Ovary (tissue), 9 donors: ENCODE data around the gene SCLT1. TPM values are rescaled to one million over a fixed set of nuclear protein-coding genes. Genes with fewer than 3 reads are reported as not detected.

Experiments used
- DNase-seq, 5 donors: peaks; one replicate each; pipeline ENCODE4 v3.0.0-alpha.2; 2019 to 2020
- H3K27ac ChIP-seq, 2 donors: fragments of 200-600 bp; one replicate each; pipeline versions ENCODE4 v1.5.1 to v1.8.0; 2019 to 2022
- H3K27me3 ChIP-seq: fragments of 200-600 bp; one replicate; pipeline ENCODE4 v1.8.0; 2022
- H3K36me3 ChIP-seq: fragments of 200-600 bp; sonication (generic); one replicate; pipeline ENCODE4 v1.5.1; 2019
- H3K4me1 ChIP-seq: one replicate; pipeline ENCODE4 v1.8.1; 2013; ENCODE audit warnings: mild to moderate bottlenecking, moderate library complexity; ENCODE audit not compliant: insufficient read depth
- H3K4me3 ChIP-seq: fragments of 200-600 bp; sonication (generic); one replicate; pipeline ENCODE4 v1.5.1; 2017
- H3K9me3 ChIP-seq, 2 donors: fragments of 200-600 bp in 1 of 2; sonication (generic) in 1 of 2; one replicate each; pipeline versions ENCODE4 v1.5.1 to v1.8.1; 2013 to 2019; ENCODE audit warnings: mild to moderate bottlenecking in 1 of 2, moderate library complexity in 1 of 2
- CTCF ChIP-seq, 3 donors: fragments of 450-650 bp in 2 of 3; fragments of 200-600 bp in 1 of 3; IDR thresholded peaks; one replicate each; pipeline versions ENCODE4 v1.5.1 to v1.8.0; 2016 to 2022; ENCODE audit warnings: antibody characterized with exemption in 3 of 3, mild to moderate bottlenecking in 1 of 3
- EP300 ChIP-seq: sonication (generic); formaldehyde crosslinking; IDR thresholded peaks from one replicate; pipeline ENCODE4 v1.6.1; 2017; ENCODE audit warnings: antibody characterized with exemption
- POLR2A ChIP-seq: fragments of 450-650 bp; IDR thresholded peaks from one replicate; pipeline ENCODE4 v1.6.1; 2017; ENCODE audit warnings: antibody characterized with exemption, mild to moderate bottlenecking, moderate library complexity
- WGBS, 3 donors: extraction: QIAGEN DNeasy Blood & Tissue Kit in 1 of 3; methylation state at CpG; one replicate each; pipeline versions ENCODE4 v1.1.5 to v1.1.7; 2013 to 2017; 5-methylcytosine and 5-hydroxymethylcytosine counted together
- intact Hi-C, 4 donors: fragments of 100-400 bp; cut with DNase I; formaldehyde crosslinking; loops; one replicate each; pipeline versions ENCODE4 v1.11.0 to v1.15.1; 2022 to 2023
- polyA plus RNA-seq, 2 donors: library from polyadenylated mRNA; stranded (reverse); fragments of 200-250 nt in 1 of 2; fragments of 350-450 nt in 1 of 2; fragmentation: Illumina TruSeq in 1 of 2; extraction: RNeasy Lipid Tissue Mini Kit (QIAGEN cat#74804) in 1 of 2; gene quantifications; one replicate each; pipeline ENCODE4 v1.2.3, GENCODE V29; 2013 to 2014
- total RNA-seq, 7 donors: library from RNA; depleted of rRNA in 2 of 7; stranded (reverse); fragments of >200 nt in 2 of 7; fragmentation: NEBNext Ultra II Directional in 3 of 7; extraction: Animal tissue kit (Norgen Biotek cat#: 25700) in 3 of 7; gene quantifications; one replicate each; pipeline versions ENCODE4 v1.1.0 to v1.2.4, GENCODE V29; 2016 to 2023
- donor health status: DM: no; HTN: no; CAD: no; lungs with moderate emphysema.
- donor health status: DM: no; HTN: no; CAD: no.
- donor health status: Bipolar disorder and iron deficiency.
- donor health status: DM: yes; HTN: yes; CAD: no.
- donor health status: DM: no; HTN: no; CAD: no.
- donor health status: DM: yes; HTN: yes; CAD: no.

The SCLT1 gene
- total and polyA plus RNA-seq, 9 donors: 4.5 to 24.0 (median 15.3) TPM

DNA sequence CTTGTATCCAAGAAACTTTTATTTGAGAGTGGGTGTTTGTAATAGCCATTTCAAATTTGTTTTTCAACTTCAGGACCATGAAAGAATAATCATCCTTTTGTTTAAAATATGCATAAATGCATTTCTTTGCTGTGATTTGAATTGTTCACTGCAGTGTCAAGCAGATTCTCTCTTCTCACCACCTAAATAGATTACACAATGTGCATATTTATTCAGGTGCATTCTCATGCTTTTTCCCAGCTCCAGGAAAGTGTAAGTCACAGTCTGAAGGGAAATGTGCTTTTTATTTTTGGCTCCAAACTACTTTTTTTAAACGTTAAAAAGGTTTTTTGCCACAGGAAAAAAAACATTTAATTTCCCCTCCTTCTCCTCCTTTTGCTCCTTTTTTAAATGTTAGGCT lies 20.1 kb upstream of the SCLT1 start:
- WGBS, 3 donors: 3 to 23% (median 8%) methylated on average over 1 of the region's 1 CpG
- Histone ChIP-seq H3K4me1 (no peaks in the 10 kb centered on the region), H3K4me3 (no peak overlapping the region), H3K36me3 (no peaks in the 10 kb centered on the region), H3K9me3 (no peaks in the 10 kb centered on the region), H3K27me3 (no peaks in the 10 kb centered on the region), H3K27ac (no peak overlapping the region)
- no peak for TF ChIP-seq EP300
- no peak for TF ChIP-seq CTCF (IDR thresholded peaks at IDR 0.05)
- TF ChIP-seq POLR2A: no peak
- intact Hi-C loops: no loop called here
- no peak for DNase-seq

DNA sequence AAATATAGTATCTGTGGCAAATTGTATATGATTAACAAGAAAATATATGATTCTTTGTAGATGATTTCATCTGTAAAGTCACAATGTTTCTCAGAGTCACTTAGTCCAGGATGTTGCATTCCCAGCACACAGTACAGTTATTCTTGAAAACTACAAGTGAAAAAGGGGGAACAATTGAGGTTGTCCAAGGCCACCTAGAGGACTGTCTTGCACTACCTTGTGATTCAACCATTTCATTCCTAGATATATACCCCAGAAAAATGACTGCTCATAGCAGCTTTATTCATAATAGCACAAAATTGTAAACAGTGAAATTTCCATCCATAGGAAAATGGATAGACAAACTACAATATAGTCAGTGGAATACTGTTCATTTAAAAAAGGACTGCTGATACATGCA lies 18.6 kb upstream of the SCLT1 start:
- Histone ChIP-seq H3K4me1 (no peaks in the 10 kb centered on the region), H3K36me3 (no peaks in the 10 kb centered on the region), H3K4me3 (no peak overlapping the region), H3K27ac (no peak overlapping the region), H3K9me3 (no peaks in the 10 kb centered on the region), H3K27me3 (no peaks in the 10 kb centered on the region)
- TF ChIP-seq POLR2A: no peak
- TF ChIP-seq EP300: no peak
- TF ChIP-seq CTCF (IDR thresholded peaks at IDR 0.05): no peak
- intact Hi-C loops: no loop called here
- no peak for DNase-seq

DNA sequence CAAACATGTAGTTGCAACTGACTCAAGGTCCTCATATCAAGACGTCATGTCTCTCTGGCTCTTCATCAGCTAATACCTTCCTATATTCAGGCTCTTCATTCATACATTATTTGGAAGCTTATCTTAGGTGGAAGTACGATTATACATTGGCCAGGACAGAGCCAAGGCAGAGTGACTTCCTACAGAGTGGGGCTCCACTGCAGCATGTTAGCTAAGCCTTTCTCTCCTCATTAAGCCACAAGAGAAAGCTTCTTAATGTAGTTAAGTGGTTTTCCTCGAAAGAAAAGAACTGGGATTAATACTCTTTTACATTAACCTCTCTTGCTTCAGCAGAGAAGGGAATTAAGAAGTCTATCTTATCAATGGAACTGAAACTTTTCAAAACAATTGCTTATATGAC lies 17.6 kb upstream of the SCLT1 start:
- intact Hi-C loops: no loop called here
- Histone ChIP-seq H3K4me3 (no peak overlapping the region), H3K4me1 (no peaks in the 10 kb centered on the region), H3K27ac (no peak overlapping the region), H3K27me3 (no peaks in the 10 kb centered on the region), H3K36me3 (no peaks in the 10 kb centered on the region), H3K9me3 (no peaks in the 10 kb centered on the region)
- WGBS, 3 donors: 80 to 83% (median 81%) methylated on average over 3 of the region's 3 CpGs
- TF ChIP-seq POLR2A (no peak), CTCF (IDR thresholded peaks at IDR 0.05) (no peak), EP300 (no peak)
- DNase-seq: no peak

DNA sequence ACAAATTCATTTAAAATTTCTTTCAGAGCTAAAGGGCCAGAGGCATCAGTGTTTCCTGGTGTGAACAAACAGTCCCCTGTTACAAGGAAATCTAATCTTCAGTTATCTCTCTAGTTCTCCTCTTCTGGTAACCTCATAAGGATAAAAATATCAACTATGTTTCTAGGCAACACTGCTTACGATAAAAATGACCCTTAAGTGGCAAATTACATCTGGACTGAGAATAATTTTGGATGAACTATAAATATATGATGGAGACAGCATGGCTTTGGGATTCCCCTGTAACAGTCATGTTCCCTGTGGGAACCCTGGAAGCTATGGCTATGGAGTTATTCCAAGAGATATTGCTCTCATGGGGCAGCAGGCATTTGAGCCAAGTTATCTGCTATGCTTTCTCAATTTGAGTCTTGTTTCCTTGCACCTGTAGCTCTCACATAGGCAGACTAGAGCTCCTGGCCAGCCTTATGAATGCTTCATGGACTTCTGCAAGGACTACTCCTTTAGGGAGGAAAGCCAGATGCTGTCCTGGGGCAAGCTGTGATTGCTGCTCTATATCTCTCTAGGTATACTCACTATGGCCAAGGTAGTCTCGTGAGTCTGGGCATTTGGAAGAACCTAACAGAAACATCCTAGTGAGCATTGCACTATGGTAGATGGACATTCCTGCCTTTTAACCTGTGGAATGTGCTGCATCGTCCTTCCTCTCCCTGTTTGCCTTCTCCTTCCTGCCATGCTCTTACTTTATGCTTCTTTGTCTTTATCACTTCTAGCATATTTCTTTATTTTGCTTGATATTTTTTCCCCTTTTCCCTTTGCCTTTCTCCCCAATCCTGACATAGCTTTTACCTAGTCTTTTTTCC lies 16.9 kb upstream of the SCLT1 start:
- intact Hi-C loops: no loop called here
- no peak for DNase-seq
- WGBS, 3 donors: 70 to 74% (median 73%) methylated on average over 3 of the region's 3 CpGs
- Histone ChIP-seq H3K4me3 (no peak overlapping the region), H3K9me3 (no peaks in the 10 kb centered on the region), H3K27me3 (no peaks in the 10 kb centered on the region), H3K4me1 (no peaks in the 10 kb centered on the region), H3K27ac (no peak overlapping the region), H3K36me3 (no peaks in the 10 kb centered on the region)
- no peak for TF ChIP-seq EP300
- TF ChIP-seq POLR2A: no peak
- TF ChIP-seq CTCF (IDR thresholded peaks at IDR 0.05): no peak
